PC-3 (cell line): ENCODE results near the gene PPP2R5D. TPM values are rescaled to one million over a fixed set of nuclear protein-coding genes. Genes with fewer than 3 reads are reported as not detected.

Source experiments
- ATAC-seq: fragments of 200-7000 bp; cut with Tn5 transposase; 2 replicates; pipeline ENCODE4 v1.9.1; 2020; ENCODE audit warnings: mild to moderate bottlenecking, moderate library complexity
- BruUV-seq: library from RNA; stranded (reverse); fragments of 400-500 nt; replicated peaks from 2 replicates; lab custom pipeline; 2021; lab: Mats Ljungman, UMichigan
- CTCF ChIA-PET: fragments of 300-600 bp; sonication (Branson Sonifier 250); formaldehyde crosslinking; loops from one replicate; lab custom pipeline; 2022; ENCODE audit warnings: antibody characterized with exemption; lab: Charles Lee
- POLR2A ChIA-PET: fragments of 300-600 bp; sonication (Branson Sonifier 250); formaldehyde crosslinking; loops from one replicate; lab custom pipeline; 2022; ENCODE audit warnings: antibody characterized with exemption; ENCODE audit not compliant: unreplicated experiment; lab: Charles Lee
- DNase-seq: peaks from one replicate; pipeline ENCODE4 v3.0.0-alpha.2; 2015
- H2AFZ ChIP-seq: fragments of 300-600 bp; sonication (generic); 2 replicates; pipeline ENCODE4 v1.6.0; 2016; ENCODE audit warnings: antibody characterized with exemption, low read length
- H3F3A ChIP-seq: fragments of 300-600 bp; sonication (generic); one replicate; pipeline ENCODE4 v1.6.0; 2017; ENCODE audit warnings: antibody characterized with exemption, low read length, control low read depth, mild to moderate bottlenecking; ENCODE audit not compliant: unreplicated experiment
- H3K27ac ChIP-seq: fragments of 300-600 bp; sonication (generic); 2 replicates; pipeline ENCODE4 v1.5.1; 2016; ENCODE audit warnings: mild to moderate bottlenecking, low read length
- H3K27me3 ChIP-seq: fragments of 300-600 bp; sonication (generic); 2 replicates; pipeline ENCODE4 v1.6.1; 2016; ENCODE audit warnings: low read length, mixed read lengths
- H3K36me3 ChIP-seq: fragments of 300-600 bp; sonication (generic); 2 replicates; pipeline ENCODE4 v1.6.1; 2016; ENCODE audit warnings: low read depth, mixed run types, low read length, mixed read lengths
- H3K4me1 ChIP-seq: fragments of 300-600 bp; sonication (generic); 2 replicates; pipeline ENCODE4 v1.5.1; 2016; ENCODE audit warnings: low read length; ENCODE audit not compliant: insufficient read depth
- H3K4me2 ChIP-seq: fragments of 300-600 bp; sonication (generic); 2 replicates; pipeline ENCODE4 v1.6.0; 2016; ENCODE audit warnings: low read length
- H3K4me3 ChIP-seq: fragments of 300-600 bp; sonication (generic); 2 replicates; pipeline ENCODE4 v1.5.1; 2016; ENCODE audit warnings: mild to moderate bottlenecking, low read length, mixed read lengths
- H3K79me2 ChIP-seq: fragments of 300-600 bp; sonication (generic); 2 replicates; pipeline ENCODE4 v1.6.1; 2017; ENCODE audit warnings: low read length, mixed read lengths
- H3K9ac ChIP-seq: fragments of 300-600 bp; sonication (generic); 2 replicates; pipeline ENCODE4 v1.6.0; 2016; ENCODE audit warnings: mild to moderate bottlenecking, low read length
- H3K9me2 ChIP-seq: fragments of 300-600 bp; sonication (generic); replicated peaks from 2 replicates; pipeline ENCODE4 v1.6.1; 2016; ENCODE audit warnings: mixed run types, low read length, mixed read lengths
- H3K9me3 ChIP-seq: fragments of 300-600 bp; sonication (generic); 2 replicates; pipeline ENCODE4 v1.6.1; 2016; ENCODE audit warnings: low read length, mixed read lengths
- H4K20me1 ChIP-seq: fragments of 300-600 bp; sonication (generic); 2 replicates; pipeline ENCODE4 v1.6.1; 2016; ENCODE audit warnings: low read length, mixed read lengths
- EZH2 ChIP-seq: fragments of 300-600 bp; sonication (generic); IDR thresholded peaks from one replicate; pipeline ENCODE4 v1.6.1; 2017; ENCODE audit warnings: antibody characterized with exemption, mild to moderate bottlenecking, low read length; ENCODE audit not compliant: unreplicated experiment
- EZH2phosphoT487 ChIP-seq: fragments of 300-600 bp; sonication (generic); IDR thresholded peaks from 2 replicates; pipeline ENCODE4 v1.6.1; 2018; ENCODE audit warnings: mild to moderate bottlenecking, antibody characterized with exemption, low read length, borderline replicate concordance
- intact Hi-C: fragments of 100-400 bp; cut with micrococcal nuclease; formaldehyde crosslinking; loops from 2 replicates; pipeline ENCODE4 v1.9.0; 2023
- total RNA-seq: library from RNA; depleted of rRNA; stranded (reverse); fragments of >200 nt; gene quantifications from 2 replicates; pipeline ENCODE4 v1.2.3, GENCODE V29; 2014
- TF ChIP-seq, protein P1 (sequence below): fragments of 300-600 bp; sonication (generic); conservative IDR thresholded peaks from 2 replicates; pipeline ENCODE4 v1.5.1; 2017; ENCODE audit warnings: antibody characterized with exemption, low read depth, mild to moderate bottlenecking, low read length

Gene PPP2R5D
- total RNA-seq, 1 experiment from 2014 or later = 54.1 TPM

DNA sequence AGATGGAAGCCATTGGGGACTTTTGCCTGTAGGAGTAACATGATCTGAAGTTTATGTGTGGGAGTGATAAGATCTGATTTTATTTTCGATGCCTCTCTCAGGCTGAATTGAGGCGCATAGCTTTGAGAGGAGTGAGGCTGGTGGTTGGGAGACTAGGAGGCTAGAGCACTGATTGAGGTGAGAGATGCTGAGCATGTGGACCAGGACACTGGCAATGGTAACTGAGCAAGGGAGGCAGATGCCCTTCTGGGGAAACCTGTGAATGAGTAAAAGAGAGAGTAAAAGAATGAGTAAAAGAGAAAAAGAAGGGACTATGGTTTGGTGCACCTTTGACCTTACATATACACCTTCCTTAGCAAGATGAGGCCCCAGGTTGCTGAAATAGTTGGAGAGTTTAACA, 40.1 kb downstream of the PPP2R5D start:
- H3K4me3 ChIP-seq = no peak overlapping the region
- H3F3A ChIP-seq = no peaks in the 10 kb centered on the region
- no peaks in the 10 kb centered on the region for H3K9me2 ChIP-seq
- no peaks in the 10 kb centered on the region for H3K9me3 ChIP-seq
- DNase-seq = no peak
- no peak overlapping the region for H2AFZ ChIP-seq
- H3K36me3 ChIP-seq = peaks cover 43% of the 10 kb centered on the region
- no TSS peak for BruUV-seq
- H3K4me2 ChIP-seq = no peak overlapping the region
- no peak overlapping the region for H3K9ac ChIP-seq
- intact Hi-C loops = no loop called here
- ChIA-PET POLR2A (no interaction called here), CTCF (no interaction called here)
- TF ChIP-seq, protein P1, sequence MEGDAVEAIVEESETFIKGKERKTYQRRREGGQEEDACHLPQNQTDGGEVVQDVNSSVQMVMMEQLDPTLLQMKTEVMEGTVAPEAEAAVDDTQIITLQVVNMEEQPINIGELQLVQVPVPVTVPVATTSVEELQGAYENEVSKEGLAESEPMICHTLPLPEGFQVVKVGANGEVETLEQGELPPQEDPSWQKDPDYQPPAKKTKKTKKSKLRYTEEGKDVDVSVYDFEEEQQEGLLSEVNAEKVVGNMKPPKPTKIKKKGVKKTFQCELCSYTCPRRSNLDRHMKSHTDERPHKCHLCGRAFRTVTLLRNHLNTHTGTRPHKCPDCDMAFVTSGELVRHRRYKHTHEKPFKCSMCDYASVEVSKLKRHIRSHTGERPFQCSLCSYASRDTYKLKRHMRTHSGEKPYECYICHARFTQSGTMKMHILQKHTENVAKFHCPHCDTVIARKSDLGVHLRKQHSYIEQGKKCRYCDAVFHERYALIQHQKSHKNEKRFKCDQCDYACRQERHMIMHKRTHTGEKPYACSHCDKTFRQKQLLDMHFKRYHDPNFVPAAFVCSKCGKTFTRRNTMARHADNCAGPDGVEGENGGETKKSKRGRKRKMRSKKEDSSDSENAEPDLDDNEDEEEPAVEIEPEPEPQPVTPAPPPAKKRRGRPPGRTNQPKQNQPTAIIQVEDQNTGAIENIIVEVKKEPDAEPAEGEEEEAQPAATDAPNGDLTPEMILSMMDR = no peak
- TF ChIP-seq EZH2 (no peak), EZH2phosphoT487 (no peak)
- no peaks in the 10 kb centered on the region for H3K27me3 ChIP-seq
- peaks cover 13% of the 10 kb centered on the region for H3K4me1 ChIP-seq
- no peak overlapping the region for H3K27ac ChIP-seq
- ATAC-seq = no peak
- peaks cover 35% of the 10 kb centered on the region for H3K79me2 ChIP-seq
- H4K20me1 ChIP-seq = no peaks in the 10 kb centered on the region

DNA sequence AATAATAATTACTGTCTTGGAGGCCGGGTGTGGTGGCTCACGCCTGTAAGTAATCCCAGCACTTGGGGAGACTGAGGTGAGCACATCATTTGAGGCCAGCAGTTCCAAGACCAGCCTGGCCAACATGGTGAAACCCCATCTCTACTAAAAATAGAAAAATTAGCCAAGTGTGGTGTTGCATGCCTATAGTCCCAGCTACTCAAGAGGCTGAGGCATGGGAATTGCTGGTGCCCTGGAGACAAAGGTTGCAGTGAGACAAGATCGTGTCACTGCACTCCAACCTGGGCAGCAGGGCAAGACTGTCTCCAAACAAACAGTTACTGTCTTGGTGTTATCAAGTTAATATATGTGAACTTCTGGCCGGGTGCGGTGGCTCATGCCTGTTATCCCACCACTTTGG, 42.0 kb downstream of the PPP2R5D start:
- H3K36me3 ChIP-seq = peaks cover 47% of the 10 kb centered on the region
- CTCF ChIA-PET = no interaction called here

DNA sequence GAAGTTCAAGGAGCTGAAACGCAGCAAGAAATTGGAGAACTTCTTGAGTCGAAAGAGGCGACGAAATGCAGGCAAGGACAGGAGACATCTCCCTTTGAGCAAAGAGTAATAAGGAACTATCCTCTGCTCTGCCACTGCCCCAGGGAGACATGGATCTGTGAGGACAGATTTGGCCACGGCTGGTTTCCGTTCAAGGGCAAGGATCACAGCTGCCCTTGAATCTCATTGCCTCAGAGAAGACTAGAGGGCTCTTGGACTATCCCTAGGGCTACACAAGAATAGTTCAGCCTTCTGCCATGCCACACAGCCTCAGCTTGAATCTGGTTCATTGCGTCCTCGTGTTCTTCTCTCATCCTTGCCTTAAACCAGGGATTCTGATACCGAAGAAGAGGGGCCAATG, 44.8 kb downstream of the PPP2R5D start:
- no peak for DNase-seq
- TF ChIP-seq, protein P1 = no peak
- TF ChIP-seq EZH2phosphoT487 (no peak), EZH2 (no peak)
- H3K4me1 ChIP-seq = no peaks in the 10 kb centered on the region
- no peaks in the 10 kb centered on the region for H4K20me1 ChIP-seq
- CTCF ChIA-PET = no interaction called here
- no peak for ATAC-seq
- no TSS peak for BruUV-seq
- no peak overlapping the region for H3K27ac ChIP-seq
- no peaks in the 10 kb centered on the region for H3K9me3 ChIP-seq
- no peak overlapping the region for H2AFZ ChIP-seq
- H3K4me3 ChIP-seq = no peak overlapping the region
- no peaks in the 10 kb centered on the region for H3K27me3 ChIP-seq
- no peak overlapping the region for H3K4me2 ChIP-seq
- H3K79me2 ChIP-seq = peaks cover 9% of the 10 kb centered on the region
- POLR2A ChIA-PET = no interaction called here
- intact Hi-C loops = no loop called here
- no peaks in the 10 kb centered on the region for H3F3A ChIP-seq
- no peak overlapping the region for H3K9ac ChIP-seq
- peaks cover 49% of the 10 kb centered on the region for H3K36me3 ChIP-seq
- H3K9me2 ChIP-seq = no peaks in the 10 kb centered on the region

More for the DNA sequence above, 42.0 kb downstream of the PPP2R5D start:
- H3K4me2 ChIP-seq = no peak overlapping the region
- DNase-seq (no peak), ATAC-seq (no peak)
- H3K9me2 ChIP-seq = no peaks in the 10 kb centered on the region
- POLR2A ChIA-PET = no interaction called here
- no TSS peak for BruUV-seq
- H3K27me3 ChIP-seq = no peaks in the 10 kb centered on the region
- H3K9me3 ChIP-seq = no peaks in the 10 kb centered on the region
- no peaks in the 10 kb centered on the region for H3F3A ChIP-seq
- peaks cover 35% of the 10 kb centered on the region for H3K79me2 ChIP-seq
- no peak for TF ChIP-seq EZH2
- no peak for TF ChIP-seq EZH2phosphoT487
- TF ChIP-seq, protein P1 = no peak
- H4K20me1 ChIP-seq = no peaks in the 10 kb centered on the region
- intact Hi-C loops = no loop called here
- H2AFZ ChIP-seq = no peak overlapping the region
- H3K4me3 ChIP-seq = no peak overlapping the region
- H3K27ac ChIP-seq = no peak overlapping the region
- H3K4me1 ChIP-seq = peaks cover 5% of the 10 kb centered on the region; the same call in 1 of the 2 replicates
- no peak overlapping the region for H3K9ac ChIP-seq
